SU-DHL-6 (cell line): ENCODE measurements around the gene ZNF264.

Experiments used
- H2AFZ ChIP-seq: fragments of 200-600 bp; sonication (generic); 2 replicates; pipeline ENCODE4 v1.6.1; 2014; ENCODE audit warnings: low read depth, mild to moderate bottlenecking, moderate library complexity, mixed read lengths, antibody characterized with exemption, low read length; ENCODE audit not compliant: severe bottlenecking
- H3F3A ChIP-seq: fragments of 200-600 bp; shearing (Covaris generic); 2 replicates; pipeline ENCODE4 v1.6.0; 2016; ENCODE audit warnings: antibody characterized with exemption, mild to moderate bottlenecking; ENCODE audit not compliant: insufficient read depth
- H3K27ac ChIP-seq: fragments of 200-600 bp; sonication (generic); 2 replicates; pipeline ENCODE4 v1.5.1; 2016; ENCODE audit warnings: low read depth, mild to moderate bottlenecking, low read length, moderate library complexity, mixed read lengths
- H3K27me3 ChIP-seq: fragments of 200-600 bp; sonication (generic), shearing (Covaris generic); 2 replicates; pipeline ENCODE4 v1.6.0; 2014; ENCODE audit warnings: mild to moderate bottlenecking, low read length
- H3K36me3 ChIP-seq: fragments of 200-600 bp; sonication (generic); 2 replicates; pipeline ENCODE4 v1.6.1; 2014; ENCODE audit warnings: mild to moderate bottlenecking, low read length, mixed read lengths
- H3K4me2 ChIP-seq: fragments of 300-600, 200-600 bp; shearing (Covaris generic), sonication (generic); 2 replicates; pipeline ENCODE4 v1.6.0; 2014; ENCODE audit warnings: low read length, low read depth, mild to moderate bottlenecking; ENCODE audit not compliant: poor library complexity, severe bottlenecking
- H3K4me3 ChIP-seq: fragments of 200-600 bp; sonication (generic); 2 replicates; pipeline ENCODE4 v1.5.1; 2014; ENCODE audit warnings: antibody characterized with exemption, low read length, mild to moderate bottlenecking, mixed read lengths; ENCODE audit not compliant: insufficient read depth, poor library complexity, severe bottlenecking
- H3K79me2 ChIP-seq: fragments of 200-600 bp; sonication (generic); 2 replicates; pipeline ENCODE4 v1.6.1; 2014; ENCODE audit warnings: mild to moderate bottlenecking, low read length, moderate library complexity; ENCODE audit not compliant: insufficient read depth
- H3K9ac ChIP-seq: fragments of 200-600 bp; sonication (generic); 2 replicates; pipeline ENCODE4 v1.7.0; 2014; ENCODE audit warnings: mild to moderate bottlenecking, low read length
- H3K9me2 ChIP-seq: fragments of 200-600 bp; sonication (generic); replicated peaks from 2 replicates; pipeline ENCODE4 v1.6.1; 2014; ENCODE audit warnings: low read length; ENCODE audit not compliant: insufficient read depth
- H3K9me3 ChIP-seq: fragments of 200-600 bp; sonication (generic); 2 replicates; pipeline ENCODE4 v1.6.1; 2014; ENCODE audit warnings: low read length, mixed read lengths; ENCODE audit not compliant: insufficient read depth
- H4K20me1 ChIP-seq: fragments of 200-600 bp; sonication (generic); 2 replicates; pipeline ENCODE4 v1.6.1; 2014; ENCODE audit warnings: low read depth, mild to moderate bottlenecking, antibody characterized with exemption, low read length, moderate library complexity, mixed read lengths
- EZH2phosphoT487 ChIP-seq: fragments of 200-600 bp; sonication (generic), shearing (Covaris generic); conservative IDR thresholded peaks from 2 replicates; pipeline ENCODE4 v1.6.1; 2018; ENCODE audit warnings: mild to moderate bottlenecking, antibody characterized with exemption, low read length, moderate library complexity, mixed read lengths
- TF ChIP-seq, protein P1 (sequence below): fragments of 200-600 bp; sonication (generic); IDR thresholded peaks from one replicate; pipeline ENCODE4 v1.5.1; 2017; ENCODE audit warnings: antibody characterized with exemption, mild to moderate bottlenecking, low read length, moderate library complexity; ENCODE audit not compliant: insufficient read depth, poor library complexity, severe bottlenecking

The ZNF264 gene

DNA sequence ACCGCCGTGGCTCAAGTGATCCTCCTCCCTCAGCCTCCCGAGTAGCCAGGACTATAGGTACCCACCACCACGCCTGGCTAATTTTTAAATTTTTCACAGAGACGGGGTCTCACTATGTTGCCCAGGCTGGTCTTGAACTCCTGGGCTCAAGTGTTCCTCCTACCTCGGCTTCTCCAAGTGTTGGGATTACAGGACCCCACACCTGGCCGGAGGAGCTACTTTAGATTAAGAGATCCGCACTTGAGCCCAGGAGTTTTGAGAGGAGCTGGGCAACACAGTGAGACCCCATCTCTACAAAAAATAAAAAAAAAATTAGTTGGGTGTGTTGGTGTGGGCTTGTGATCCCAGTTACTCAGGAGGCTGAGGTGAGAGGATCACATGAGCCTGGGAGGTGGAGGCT, 80.0 kb downstream of the ZNF264 start:
- TF ChIP-seq EZH2phosphoT487 = no peak
- TF ChIP-seq, protein P1, sequence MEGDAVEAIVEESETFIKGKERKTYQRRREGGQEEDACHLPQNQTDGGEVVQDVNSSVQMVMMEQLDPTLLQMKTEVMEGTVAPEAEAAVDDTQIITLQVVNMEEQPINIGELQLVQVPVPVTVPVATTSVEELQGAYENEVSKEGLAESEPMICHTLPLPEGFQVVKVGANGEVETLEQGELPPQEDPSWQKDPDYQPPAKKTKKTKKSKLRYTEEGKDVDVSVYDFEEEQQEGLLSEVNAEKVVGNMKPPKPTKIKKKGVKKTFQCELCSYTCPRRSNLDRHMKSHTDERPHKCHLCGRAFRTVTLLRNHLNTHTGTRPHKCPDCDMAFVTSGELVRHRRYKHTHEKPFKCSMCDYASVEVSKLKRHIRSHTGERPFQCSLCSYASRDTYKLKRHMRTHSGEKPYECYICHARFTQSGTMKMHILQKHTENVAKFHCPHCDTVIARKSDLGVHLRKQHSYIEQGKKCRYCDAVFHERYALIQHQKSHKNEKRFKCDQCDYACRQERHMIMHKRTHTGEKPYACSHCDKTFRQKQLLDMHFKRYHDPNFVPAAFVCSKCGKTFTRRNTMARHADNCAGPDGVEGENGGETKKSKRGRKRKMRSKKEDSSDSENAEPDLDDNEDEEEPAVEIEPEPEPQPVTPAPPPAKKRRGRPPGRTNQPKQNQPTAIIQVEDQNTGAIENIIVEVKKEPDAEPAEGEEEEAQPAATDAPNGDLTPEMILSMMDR = no peak
- H4K20me1 ChIP-seq = no peaks in the 10 kb centered on the region
- H3K36me3 ChIP-seq = no peaks in the 10 kb centered on the region
- no peaks in the 10 kb centered on the region for H3K79me2 ChIP-seq
- no peak overlapping the region for H3K4me2 ChIP-seq
- no peak overlapping the region for H3K4me3 ChIP-seq
- no peaks in the 10 kb centered on the region for H3F3A ChIP-seq
- no peak overlapping the region for H3K9ac ChIP-seq
- H2AFZ ChIP-seq = no peak overlapping the region
- H3K9me3 ChIP-seq = no peaks in the 10 kb centered on the region
- no peaks in the 10 kb centered on the region for H3K9me2 ChIP-seq
- H3K27me3 ChIP-seq = no peaks in the 10 kb centered on the region
- no peak overlapping the region for H3K27ac ChIP-seq
